Mucosa of rectum (tissue), 2 donors: ENCODE data around the gene PPIL6.

Experiments used
- H3K27ac ChIP-seq, 2 donors: one replicate each; pipeline ENCODE4 v1.7.0; 2013; ENCODE audit warnings: inconsistent platforms in 2 of 2, low read depth in 2 of 2, low read length in 2 of 2
- H3K27me3 ChIP-seq, 2 donors: one replicate each; pipeline ENCODE4 v1.7.0; 2013; ENCODE audit warnings: low read length in 2 of 2; ENCODE audit not compliant: control insufficient read depth in 2 of 2, insufficient read depth in 2 of 2
- H3K36me3 ChIP-seq, 2 donors: one replicate each; pipeline ENCODE4 v1.7.0; 2013; ENCODE audit warnings: low read length in 2 of 2; ENCODE audit not compliant: control insufficient read depth in 2 of 2, insufficient read depth in 2 of 2
- H3K4me1 ChIP-seq, 2 donors: one replicate each; pipeline ENCODE4 v1.7.0; 2013; ENCODE audit warnings: low read length in 2 of 2, mild to moderate bottlenecking in 1 of 2; ENCODE audit not compliant: control insufficient read depth in 2 of 2, insufficient read depth in 2 of 2
- H3K4me3 ChIP-seq, 2 donors: one replicate each; pipeline ENCODE4 v1.7.0; 2013; ENCODE audit warnings: low read length in 2 of 2
- H3K9ac ChIP-seq, 2 donors: one replicate each; pipeline ENCODE4 v1.7.0; 2013; ENCODE audit warnings: low read length in 2 of 2, low read depth in 1 of 2, mild to moderate bottlenecking in 1 of 2
- H3K9me3 ChIP-seq, 2 donors: one replicate each; pipeline ENCODE4 v1.7.0; 2013; ENCODE audit warnings: low read length in 2 of 2; ENCODE audit not compliant: control insufficient read depth in 2 of 2
- donor health status: healthy.
- donor health status: Normal muscosa, but diverticular disease.

PPIL6 gene

DNA sequence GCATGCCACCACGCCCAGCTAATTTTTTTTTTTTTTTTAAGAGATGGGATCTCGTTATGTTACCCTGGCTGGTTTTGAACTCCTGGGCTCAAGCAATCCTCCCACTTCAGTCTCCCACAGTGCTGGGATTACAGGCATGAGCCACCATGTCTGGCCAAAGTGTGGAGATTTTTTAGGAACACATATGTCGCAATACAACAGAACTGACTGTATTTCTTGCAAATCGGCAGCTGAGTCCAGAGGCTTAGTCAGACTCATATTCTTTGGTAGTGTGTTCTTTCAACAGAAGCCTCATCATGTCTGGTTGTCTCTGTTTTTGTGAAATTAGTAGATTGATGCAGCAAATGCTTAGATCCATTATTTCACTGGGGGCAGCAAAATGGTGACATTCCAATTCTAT is 34.2 kb downstream of the PPIL6 start:
- Histone ChIP-seq H3K27ac (no peak overlapping the region), H3K9ac (no peak overlapping the region), H3K4me1 (no peaks in the 10 kb centered on the region), H3K4me3 (no peak overlapping the region), H3K27me3 (no peaks in the 10 kb centered on the region), H3K36me3 (no peaks in the 10 kb centered on the region), H3K9me3 (no peaks in the 10 kb centered on the region)

DNA sequence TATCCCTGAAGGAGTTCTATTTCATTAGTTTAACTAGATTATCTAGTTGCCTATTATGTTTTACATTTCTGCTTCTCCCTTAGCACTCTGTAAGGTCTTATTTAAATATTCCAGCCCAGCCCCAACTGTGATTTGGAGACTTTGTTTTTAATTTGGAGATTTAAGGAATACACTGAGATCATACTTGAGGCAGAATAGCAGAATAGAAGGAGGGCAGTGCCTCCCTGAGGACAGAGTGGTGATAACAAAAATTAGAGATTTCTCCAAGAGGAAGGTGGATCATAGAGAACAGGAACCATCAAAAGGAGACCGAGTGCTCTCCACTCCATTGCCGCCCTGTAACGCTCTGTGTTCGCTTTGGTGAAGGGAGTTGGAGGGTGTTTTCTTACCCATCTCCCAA is 43.4 kb downstream of the PPIL6 start:
- H3K9me3 ChIP-seq: no peaks in the 10 kb centered on the region
- H3K27ac ChIP-seq: no peak overlapping the region
- H3K27me3 ChIP-seq: no peaks in the 10 kb centered on the region
- H3K9ac ChIP-seq: no peak overlapping the region
- no peaks in the 10 kb centered on the region for H3K36me3 ChIP-seq
- no peaks in the 10 kb centered on the region for H3K4me1 ChIP-seq
- no peak overlapping the region for H3K4me3 ChIP-seq

DNA sequence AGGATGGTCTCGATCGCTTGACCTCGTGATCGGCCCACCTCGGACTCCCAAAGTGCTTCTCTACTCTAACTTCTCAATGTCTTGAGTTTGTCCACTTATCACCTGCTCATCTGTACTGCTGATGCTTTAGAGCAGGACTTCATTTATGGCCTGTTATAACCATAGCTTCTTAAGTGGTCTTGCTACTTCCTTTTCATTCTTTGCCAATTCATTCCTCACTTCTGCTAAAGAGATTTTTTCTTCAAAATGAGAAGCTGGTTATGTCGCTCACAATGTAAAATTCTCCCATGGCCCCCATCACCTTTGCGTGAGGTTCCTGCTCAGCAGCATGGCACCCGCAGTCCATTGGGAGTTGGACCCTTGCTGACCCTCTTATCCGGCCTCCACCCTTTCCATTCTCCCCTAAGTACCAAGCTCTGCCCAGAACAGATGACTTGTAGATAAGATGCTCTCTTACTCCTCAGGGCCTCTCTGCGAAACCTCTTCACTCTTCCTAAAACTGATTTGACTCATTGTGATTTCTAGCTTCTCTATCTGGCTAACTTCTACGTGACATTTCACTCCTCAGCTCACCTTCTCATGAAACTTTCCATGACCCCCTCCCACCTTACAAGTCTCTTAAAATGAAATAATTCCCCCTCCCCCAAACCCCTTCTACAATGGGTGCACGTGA is 44.2 kb downstream of the PPIL6 start:
- Histone ChIP-seq H3K9me3 (no peaks in the 10 kb centered on the region), H3K27ac (no peak overlapping the region), H3K36me3 (no peaks in the 10 kb centered on the region), H3K4me3 (no peak overlapping the region), H3K27me3 (no peaks in the 10 kb centered on the region), H3K9ac (no peak overlapping the region), H3K4me1 (no peaks in the 10 kb centered on the region)

DNA sequence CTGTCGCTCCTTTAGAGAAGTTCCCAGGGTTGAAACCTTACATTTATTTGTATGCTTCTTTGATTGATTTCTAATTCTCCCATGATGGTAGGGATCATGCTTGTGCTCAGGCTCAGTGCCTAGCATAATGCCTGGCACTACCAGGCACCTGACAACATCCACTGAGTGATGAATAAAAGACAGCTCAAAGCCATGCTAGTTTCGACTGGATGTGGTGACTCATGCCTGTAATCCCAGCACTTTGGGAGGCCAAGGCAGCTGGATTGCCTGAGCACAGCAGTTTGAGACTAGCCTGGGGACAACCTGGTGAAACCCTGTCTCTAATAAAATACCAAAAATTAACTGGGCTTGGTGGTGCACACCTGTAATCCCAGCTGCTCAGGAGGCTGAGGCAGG is 46.5 kb downstream of the PPIL6 start:
- H3K27me3 ChIP-seq: no peaks in the 10 kb centered on the region
- H3K36me3 ChIP-seq: no peaks in the 10 kb centered on the region
- H3K9me3 ChIP-seq: no peaks in the 10 kb centered on the region
- no peak overlapping the region for H3K4me3 ChIP-seq
- H3K9ac ChIP-seq: no peak overlapping the region
- no peaks in the 10 kb centered on the region for H3K4me1 ChIP-seq
- no peak overlapping the region for H3K27ac ChIP-seq

DNA sequence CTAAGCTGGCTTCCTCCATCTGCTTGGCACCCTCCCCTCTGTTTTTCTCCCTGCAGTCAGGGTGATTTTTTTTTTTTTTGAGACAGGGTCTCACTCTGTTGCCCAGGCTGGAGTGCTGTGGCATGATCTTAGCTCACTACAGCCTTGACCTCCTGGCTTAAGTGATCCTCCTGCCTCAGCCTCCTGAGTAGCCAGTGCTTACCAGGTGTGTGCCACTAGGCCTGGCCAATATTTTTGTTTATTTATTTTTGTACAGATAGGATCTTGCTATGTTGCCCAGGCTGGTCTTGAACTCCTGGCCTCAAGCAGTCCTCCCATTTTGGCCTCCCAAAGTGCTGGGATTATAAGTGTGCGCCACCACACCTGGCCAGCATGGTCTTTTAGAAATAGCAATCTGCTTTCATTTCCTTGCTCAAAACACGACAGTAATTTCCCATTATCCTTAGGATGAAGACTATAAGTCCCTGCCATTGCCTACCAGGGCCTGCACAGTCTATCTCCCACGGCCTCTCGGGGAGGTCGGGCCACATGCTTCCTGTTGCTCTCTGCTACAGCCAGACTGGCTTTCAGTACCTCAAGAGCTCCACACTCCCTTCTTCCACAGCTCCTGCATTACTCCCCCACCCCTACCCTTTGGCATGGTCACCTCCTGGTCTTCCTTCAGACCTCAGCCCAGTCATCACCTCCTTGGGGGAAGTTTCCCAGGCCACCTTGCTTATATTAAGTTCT is 47.1 kb downstream of the PPIL6 start:
- no peaks in the 10 kb centered on the region for H3K27me3 ChIP-seq
- no peak overlapping the region for H3K9ac ChIP-seq
- no peak overlapping the region for H3K27ac ChIP-seq
- H3K4me1 ChIP-seq: no peaks in the 10 kb centered on the region
- no peak overlapping the region for H3K4me3 ChIP-seq
- no peaks in the 10 kb centered on the region for H3K36me3 ChIP-seq
- H3K9me3 ChIP-seq: no peaks in the 10 kb centered on the region

DNA sequence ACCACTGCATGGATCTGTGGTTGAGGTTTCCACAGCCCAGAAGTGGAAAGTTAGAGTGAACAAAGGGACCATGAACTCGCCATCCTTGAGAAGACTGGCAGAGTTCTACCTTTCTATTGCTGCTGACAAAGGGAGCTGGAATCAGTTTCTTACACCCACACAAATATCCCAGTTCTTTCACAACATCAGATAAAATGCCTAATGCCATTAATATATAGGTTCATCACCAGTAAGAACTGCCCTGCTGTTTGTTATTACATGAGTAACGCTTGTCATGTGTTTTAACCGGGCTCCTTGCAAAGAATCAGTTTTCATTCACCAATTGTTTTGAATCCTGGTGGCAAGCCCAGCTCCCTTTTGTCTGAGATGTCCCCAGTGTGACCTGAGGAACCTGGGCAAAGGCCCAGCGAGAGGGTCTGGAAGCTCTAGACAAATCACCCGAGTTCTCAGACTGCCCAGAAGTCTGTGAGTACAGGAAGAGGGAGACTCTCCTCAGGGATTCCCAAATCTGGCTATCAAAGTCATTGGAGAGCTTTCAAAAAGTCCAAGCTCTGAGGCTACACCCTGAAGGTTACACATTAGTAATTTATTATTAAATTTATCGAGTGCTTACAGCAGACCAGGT is 50.7 kb downstream of the PPIL6 start:
- H3K36me3 ChIP-seq: no peaks in the 10 kb centered on the region
- H3K27ac ChIP-seq: no peak overlapping the region
- peaks cover 0 to 4% of the 10 kb centered on the region in 2 donors for H3K4me1 ChIP-seq
- no peaks in the 10 kb centered on the region for H3K9me3 ChIP-seq
- H3K4me3 ChIP-seq: no peak overlapping the region
- H3K27me3 ChIP-seq: no peaks in the 10 kb centered on the region
- H3K9ac ChIP-seq: no peak overlapping the region

DNA sequence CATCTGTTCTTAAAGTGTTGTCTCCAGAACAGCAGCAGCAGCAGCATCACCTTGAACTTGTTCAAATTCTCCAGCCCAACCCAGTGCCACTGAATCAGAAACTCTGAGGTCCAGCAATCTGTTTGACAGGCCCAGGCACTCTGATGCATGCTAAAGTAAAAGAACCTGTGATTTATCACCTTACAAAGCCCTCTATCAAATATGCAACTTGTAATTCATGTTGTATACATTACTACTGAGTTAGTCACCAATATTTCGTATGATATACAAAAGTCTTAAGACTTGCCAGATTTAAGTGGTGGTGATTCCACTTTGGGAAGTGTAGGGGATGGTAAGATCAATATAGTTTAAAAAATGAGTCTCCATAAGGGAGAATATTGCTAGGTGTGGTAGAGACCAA is 52.2 kb downstream of the PPIL6 start:
- H3K9me3 ChIP-seq: no peaks in the 10 kb centered on the region
- H3K27me3 ChIP-seq: no peaks in the 10 kb centered on the region
- no peak overlapping the region for H3K27ac ChIP-seq
- H3K36me3 ChIP-seq: no peaks in the 10 kb centered on the region
- no peak overlapping the region for H3K4me3 ChIP-seq
- no peak overlapping the region for H3K9ac ChIP-seq
- H3K4me1 ChIP-seq: peaks cover 4 to 14% of the 10 kb centered on the region in 2 donors

DNA sequence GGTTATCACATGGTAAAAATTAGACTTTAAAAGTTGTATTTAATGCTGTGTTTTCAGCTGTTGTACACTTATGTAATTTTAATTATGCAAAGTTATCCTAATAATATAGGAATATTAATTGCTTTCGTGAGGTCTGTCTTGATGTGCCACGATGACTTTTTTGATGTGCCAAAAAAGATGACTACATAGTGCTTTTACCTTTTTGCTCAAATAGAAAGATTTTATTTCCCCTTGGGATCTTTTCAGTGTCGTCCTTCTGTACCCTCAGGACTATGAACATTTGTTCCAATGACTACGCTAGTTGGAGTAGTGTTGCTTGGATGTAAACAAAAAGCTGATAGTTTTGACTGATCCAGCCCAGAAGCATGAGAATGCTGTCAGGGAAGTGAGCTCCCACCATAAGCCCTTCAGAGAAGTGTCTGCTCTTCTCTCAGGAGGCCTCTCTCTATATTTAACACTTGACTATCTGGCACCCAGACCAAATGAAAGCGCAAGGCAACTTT is 56.9 kb downstream of the PPIL6 start:
- Histone ChIP-seq H3K27ac (peak overlapping the region; percentile 100), H3K9ac (peak overlapping the region; percentile 100), H3K36me3 (peaks cover 0 to 3% of the 10 kb centered on the region in 2 donors), H3K9me3 (no peaks in the 10 kb centered on the region), H3K27me3 (no peaks in the 10 kb centered on the region), H3K4me3 (peak overlapping the region; percentile 85 to 98), H3K4me1 (peaks cover 19 to 25% of the 10 kb centered on the region in 2 donors)

DNA sequence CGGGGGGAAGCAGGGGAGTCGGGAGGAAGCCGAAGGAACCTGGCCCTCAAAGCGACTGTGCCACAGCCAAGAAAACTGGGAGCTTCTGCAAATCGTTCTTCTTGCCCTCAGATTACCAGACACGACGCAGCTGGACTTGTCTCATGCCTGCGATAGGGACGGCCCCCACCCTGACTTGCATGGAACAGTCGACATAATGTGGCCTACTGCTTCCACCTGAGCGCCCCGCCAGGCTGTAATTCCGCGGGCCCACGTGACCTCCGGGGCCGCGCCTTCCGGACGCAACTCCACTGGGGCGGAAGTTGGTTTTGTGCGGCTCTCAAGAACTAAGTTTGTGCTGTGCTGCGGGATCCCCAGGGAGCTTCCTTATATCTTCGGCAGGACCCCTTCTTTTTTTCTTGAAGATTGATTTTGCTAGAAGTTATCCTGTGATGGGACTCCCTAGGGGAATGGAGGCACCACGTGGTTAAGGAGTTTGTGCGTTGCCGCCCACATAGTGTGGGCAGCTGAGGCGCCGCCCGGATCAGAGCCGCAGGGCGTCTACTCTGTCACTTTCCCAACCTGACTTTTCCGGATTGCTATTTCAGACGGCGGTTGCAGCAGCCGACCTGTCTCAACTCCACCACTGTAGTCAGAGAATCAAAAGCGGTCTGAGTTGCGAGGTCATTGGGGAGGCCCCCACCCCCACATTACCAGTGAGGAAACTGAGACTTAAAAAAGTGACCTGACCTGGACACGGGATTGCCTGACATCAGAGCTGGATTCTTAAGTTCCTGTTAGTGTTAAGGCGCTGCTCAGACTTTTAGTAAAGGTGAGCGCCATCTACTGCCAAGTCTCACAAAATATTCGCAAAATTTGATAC is 57.6 kb downstream of the PPIL6 start:
- Histone ChIP-seq H3K9ac (peak overlapping the region; percentile 100), H3K27me3 (no peaks in the 10 kb centered on the region), H3K9me3 (no peaks in the 10 kb centered on the region), H3K27ac (peak overlapping the region; percentile 100), H3K4me1 (peaks cover 19 to 25% of the 10 kb centered on the region in 2 donors), H3K36me3 (peaks cover 6 to 10% of the 10 kb centered on the region in 2 donors), H3K4me3 (peak overlapping the region; percentile 85 to 98)
